ENCODE data around the gene LDB3. TPM values are rescaled to one million over a fixed set of nuclear protein-coding genes. Genes with fewer than 3 reads are reported as not detected.

The LDB3 gene
- total RNA-seq, 1 donor from 2014 or later: 0.56 TPM

DNA sequence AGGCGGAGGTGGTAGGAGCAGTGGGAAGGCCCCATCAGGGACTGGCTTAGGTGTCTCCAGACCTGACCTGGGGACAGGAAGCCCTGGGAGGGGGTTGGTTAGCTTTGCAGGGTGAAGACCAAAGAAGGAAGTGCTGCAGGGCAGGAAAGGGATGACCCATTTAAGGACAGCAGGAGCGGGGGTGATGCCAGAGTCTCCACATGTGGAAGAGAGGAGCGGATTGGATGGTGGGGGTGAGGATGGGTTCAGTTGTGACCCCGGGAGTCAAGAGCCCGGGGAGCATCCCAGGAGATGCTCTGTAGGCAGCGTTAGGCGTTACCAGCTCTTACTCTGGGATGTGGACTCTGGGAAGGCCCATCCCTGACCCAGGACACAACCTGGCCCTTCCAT lies 3.1 kb upstream of the LDB3 start:
- no peak for ATAC-seq

DNA sequence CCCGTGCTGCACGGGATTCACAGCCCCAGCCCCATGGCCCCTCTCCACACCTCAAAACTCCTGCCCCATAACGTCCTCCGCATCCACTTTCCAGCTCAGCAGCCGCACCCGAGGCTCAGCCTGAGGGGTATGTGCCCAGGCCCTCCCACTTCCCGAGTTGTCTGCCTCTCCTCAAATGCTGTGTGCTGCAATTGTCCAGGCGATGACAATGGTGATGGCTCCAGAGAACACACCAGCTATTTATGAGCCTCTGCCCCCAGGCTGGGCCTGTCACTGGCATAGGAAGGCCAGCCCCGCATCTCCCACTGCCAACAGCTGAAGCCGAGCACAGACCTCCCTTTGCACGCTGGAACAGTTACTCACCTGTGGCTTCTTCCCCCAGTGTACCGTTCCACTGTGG lies 2.4 kb upstream of the LDB3 start:
- ATAC-seq: no peak

DNA sequence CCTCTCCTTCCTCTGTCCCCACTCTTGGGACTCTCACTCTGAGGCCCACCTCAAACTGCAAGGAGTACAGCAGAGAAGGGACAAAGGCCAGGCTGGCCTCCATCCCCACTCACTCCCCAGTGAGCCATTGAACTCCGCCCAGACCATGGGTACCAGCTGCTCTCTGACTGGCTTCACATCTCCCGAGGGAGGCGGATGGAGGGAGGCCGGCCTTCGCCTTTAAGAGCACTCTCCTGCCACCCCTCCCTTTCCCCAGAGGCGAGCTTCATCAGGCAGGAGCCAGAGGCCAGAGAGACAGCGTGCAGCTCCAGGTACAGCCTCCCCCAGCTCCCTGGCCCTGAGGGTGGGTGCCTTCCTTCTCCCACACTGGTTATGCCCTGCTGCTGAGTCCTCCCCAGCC lies 1.8 kb upstream of the LDB3 start:
- no peak for ATAC-seq

DNA sequence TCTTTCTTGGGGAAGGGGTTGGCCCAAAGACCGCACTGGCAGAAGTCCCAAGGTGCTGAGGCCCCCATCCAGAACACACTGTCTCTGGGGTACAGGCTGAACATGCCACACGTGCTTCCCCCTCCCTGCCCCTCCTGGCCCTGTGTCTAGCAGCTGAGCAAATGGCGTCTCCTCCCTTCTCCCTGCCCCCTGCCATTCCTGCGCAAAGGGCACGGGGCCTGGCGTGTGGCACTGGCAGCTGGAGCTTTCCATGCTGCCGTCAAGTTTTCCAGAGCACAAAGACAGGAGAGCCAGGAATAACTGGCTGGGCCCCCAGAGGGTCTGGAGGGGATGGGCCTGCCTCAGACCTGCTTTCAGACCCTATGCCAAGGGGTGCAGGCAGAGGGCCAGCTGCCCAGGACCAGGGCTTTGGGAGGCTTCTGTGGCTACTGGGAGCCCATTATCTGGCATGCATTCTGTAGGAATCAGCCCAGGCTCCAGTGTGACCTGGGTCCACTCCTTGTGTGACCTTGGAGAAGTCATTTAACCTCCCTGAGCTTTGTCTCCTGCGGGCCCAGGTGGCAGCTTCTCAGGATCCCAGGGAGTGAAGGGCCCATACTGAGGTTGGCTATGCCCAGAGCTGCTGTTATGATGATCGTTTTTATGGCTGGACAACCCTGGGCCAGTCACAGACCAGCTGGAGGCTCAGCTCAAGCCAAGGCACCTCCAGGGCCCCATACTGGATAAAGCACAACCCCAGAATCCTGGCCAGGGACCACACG lies 710 bp upstream of the LDB3 start:
- no peak for ATAC-seq

DNA sequence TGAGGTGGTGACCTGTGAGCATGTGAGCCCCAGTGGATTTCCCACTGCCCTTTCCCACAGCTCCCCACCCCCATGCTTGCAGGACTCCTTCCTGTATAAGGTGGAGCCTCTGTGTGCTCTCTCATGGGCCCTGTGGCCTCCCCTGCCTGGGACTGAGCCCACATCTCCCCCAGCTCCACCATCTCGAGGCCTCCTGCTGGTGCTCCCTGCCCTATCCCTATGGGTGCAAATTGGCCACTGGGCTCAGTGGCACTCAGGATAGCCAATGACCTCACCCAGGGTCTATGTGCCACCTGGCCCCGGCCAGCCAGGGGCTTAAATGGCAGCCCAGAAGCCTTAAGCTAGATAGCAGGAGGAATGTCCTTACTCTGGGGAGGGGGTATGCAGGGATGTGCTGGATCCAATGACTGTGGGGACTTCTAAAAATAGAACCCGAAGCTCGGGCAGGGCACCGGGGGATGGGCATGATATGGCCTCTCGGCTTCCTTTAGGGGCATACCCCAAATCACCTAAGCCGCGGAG lies 2.0 kb downstream of the LDB3 start:
- ATAC-seq: no peak

DNA sequence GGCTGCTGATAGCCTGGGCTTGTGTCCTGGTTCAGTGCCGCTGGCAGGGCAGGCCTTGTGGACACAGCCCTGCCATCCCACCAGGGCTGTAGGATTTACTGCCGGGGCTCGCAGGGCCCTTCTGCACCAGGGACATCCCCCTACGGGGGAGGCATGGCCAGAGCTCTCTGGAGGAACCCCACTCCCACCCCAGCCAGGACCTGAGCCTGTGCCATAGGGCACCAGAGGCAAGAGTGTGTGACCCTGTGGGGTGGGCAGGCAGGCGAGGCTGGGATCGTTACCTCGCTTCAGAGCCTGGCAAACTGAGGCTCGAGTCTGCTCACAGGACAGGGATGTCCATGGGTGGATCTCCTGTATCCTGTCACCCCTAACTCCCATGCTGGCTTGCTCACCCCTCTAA lies 2.6 kb downstream of the LDB3 start:
- ATAC-seq: no peak

DNA sequence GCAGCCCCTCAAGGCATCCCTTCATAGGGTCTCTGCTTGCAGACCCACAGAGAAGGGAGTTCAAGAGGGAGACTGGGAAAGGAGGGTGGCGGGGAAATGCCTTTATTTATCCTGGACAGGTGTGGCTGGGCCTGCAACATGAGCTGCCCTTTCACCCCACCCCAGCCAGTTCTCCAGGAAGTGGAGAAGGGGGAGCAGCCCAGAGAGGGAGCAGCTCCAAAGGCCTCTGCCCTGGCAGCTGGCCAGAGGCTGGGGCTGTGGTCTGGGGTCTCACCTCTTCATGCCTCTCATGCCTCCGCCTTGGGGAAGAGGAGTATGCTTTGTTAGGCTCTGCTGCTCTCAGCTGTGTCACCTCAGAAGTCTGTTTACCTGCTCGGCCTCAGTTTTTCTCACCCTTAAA lies 3.1 kb downstream of the LDB3 start:
- no peak for ATAC-seq

DNA sequence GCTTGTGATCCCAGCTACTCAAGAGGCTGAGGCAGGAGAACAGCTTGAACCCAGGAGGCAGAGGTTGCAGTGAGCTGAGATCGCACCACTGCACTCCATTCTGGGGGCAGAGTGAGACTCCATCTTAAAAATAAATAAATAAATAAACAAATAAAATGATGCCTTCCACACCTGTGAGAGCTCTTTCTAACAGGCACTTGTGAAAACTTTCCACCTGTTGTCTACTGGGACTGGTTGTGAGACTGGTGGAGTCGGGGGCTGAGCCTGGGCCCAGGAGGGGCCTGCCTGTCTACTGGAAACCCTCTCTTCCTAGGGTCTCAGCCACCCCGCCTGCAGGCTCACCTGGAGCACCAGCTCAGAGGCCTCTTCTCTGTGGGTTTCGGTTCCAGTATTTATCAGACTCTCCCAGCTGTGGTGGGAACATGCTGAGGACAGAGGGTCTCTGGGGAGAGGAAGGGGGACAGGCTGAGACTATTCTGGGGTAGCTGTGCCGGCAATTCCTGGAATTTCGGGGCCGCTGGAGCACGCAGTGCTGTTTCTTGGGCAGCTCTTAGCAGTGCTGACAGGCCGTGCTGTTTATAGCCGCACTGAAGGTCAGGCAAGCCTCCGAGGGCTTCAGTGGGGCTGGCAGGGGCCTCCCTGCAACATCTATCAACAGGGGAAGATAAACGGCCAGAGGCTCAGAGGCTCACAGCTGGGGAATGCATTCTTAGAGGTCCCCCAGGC lies 3.8 kb downstream of the LDB3 start:
- ATAC-seq: no peak

DNA sequence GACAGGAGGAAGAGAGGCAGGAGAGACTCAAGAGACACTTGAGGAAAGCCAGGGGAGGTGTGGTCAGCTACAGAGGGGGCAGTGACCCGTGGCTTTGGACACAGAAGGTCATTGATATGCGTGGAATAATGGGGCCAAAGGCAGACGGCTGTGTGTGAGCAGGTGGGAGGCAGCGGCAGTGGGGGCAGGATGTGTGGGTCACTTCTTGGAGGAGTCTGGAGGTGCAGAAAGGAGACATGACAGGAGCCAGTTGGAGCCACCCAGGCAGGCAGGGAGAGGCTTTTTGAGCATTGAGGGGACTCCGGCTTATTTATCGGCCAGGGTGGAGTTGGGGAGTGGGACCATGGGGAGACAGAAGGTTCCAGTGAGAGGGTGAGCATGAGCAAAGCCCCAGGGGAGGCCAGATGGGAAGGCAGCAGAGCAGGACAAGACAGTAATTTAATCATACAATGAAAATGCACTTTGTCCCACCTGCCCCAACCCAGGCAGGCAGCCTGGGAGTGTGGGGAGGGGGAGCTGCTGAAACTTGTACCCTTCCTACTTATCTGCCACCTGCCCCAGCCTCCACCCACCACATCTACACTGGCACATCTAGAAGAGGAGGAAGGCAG lies 5.0 kb downstream of the LDB3 start:
- ATAC-seq: no peak

DNA sequence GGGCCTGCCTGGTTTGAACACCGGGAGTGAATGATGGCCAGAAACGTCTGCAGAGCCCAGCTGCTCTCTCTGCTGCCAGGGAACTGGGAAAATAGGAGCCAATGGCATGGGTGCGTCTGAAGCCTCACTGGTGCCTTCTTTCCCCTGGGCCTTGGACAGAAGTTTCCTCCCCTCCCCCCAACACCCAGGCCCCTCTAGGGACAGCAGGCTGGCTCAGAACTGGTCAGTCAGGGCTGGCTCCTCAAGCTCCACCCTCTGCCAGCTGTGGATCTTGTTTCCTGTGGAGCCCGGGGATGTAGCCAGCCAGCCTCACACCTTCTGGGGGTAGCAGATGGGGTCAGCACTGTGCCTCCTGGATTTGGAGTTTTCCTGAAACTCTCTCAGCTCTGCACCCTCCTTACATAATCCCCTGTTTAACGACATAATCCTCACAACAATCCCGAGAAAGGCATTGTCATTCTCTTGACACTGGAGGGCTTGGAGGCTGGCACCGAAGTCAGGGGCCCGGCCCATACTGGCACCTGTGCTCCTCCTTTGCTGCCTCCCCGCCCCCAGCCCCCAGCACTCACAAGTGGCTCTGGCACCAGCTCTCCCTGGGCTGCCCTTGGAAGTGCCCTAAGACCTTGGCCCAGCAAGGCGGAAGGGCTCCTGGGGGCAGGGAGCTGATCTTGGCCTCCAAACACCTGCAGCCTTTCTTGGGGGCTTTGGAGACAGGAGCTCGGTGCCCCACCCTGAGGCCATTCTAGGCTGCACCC lies 5.7 kb downstream of the LDB3 start:
- ATAC-seq: no peak

DNA sequence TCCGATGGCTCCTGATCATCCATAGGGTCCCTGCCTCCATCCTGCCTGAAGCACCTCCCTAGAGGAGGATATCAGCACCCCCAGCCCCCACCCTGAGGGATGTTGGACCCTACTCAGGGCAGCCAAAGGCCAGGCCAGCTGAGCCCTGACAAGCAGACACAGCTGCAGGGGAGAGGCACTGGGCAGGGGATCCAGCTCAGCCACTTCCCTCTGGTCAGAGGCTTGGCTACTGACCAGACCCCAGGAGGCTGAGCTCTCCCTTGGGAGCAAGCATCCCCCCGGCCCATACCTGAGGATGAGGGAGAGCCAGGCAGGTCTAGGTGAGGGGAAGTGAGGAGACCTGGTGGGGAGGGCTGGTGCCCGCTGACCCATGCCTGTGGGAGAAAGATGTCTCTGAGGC lies 6.6 kb downstream of the LDB3 start:
- no peak for ATAC-seq

DNA sequence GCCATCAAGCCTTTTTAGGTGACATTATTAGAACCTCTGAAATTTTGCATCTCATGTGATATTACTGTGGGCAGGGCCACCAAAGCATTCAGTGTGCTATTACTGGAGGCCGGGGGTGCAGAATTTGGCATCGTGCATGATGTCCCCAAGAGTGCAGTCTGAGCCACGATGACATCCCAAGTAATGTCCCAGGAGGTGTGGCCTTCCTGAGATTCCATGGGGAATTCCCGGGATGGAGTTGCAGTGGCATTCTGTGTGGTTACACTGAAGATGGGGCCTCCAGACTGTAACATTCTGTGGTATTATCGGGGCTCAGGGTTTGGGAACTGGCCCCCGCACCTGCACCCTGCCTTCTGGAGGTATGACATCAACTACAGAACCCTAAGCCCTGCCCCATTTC lies 9.1 kb downstream of the LDB3 start:
- no peak for ATAC-seq

DNA sequence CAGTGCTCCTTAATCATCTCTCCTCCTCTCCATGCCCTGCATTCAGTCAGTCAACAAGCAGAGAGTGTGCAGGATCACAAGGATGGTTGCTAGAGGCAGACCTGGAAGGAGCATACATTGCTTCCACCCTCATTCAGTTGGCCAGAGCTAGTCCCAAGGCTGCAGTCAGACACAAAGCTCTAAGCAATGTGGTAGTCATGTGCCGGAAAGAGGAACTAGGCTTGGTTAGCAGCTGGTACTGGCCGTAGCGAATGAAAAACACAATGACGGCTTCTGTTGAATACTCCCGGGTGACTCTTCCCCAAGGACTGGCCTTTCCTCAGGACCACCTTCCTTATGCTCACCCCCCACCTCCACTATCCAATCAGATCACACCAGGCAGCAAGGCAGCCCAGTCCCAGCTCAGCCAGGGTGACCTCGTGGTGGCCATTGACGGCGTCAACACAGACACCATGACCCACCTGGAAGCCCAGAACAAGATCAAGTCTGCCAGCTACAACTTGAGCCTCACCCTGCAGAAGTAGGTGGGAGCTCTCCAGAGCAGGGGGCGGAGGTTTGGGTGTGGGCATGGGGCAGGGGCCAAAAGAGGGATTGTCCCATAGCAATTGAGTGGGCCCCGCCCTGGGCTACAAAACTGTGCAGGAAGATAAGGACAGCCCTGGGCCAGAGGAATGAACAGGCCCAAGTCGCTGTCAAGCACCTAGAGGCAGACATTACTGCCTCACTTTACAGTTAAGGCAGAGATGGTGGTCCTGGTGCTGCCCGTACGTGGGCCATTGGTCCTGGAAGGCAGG lies 10.9 kb downstream of the LDB3 start:
- ATAC-seq: no peak

DNA sequence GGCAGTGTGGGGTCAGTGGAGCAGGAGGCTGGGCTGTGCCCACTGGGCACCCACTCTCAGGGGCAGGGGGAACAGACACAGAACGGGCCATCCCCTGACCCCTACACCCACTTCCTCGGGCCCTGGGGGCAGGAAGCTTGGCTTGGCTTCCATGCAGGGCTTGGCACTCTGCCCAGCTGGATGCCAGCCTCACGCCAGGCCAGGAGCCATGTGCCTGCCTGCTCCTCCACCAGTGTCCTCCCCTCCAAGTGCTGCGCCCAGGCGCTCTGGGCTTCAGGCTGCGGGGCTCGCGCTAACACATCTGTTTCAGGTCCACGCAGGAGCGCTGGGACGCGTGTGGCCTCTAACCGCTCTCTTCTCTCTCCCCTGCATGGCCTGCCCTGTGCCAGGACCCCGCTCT lies 12.7 kb downstream of the LDB3 start:
- no peak for ATAC-seq

DNA sequence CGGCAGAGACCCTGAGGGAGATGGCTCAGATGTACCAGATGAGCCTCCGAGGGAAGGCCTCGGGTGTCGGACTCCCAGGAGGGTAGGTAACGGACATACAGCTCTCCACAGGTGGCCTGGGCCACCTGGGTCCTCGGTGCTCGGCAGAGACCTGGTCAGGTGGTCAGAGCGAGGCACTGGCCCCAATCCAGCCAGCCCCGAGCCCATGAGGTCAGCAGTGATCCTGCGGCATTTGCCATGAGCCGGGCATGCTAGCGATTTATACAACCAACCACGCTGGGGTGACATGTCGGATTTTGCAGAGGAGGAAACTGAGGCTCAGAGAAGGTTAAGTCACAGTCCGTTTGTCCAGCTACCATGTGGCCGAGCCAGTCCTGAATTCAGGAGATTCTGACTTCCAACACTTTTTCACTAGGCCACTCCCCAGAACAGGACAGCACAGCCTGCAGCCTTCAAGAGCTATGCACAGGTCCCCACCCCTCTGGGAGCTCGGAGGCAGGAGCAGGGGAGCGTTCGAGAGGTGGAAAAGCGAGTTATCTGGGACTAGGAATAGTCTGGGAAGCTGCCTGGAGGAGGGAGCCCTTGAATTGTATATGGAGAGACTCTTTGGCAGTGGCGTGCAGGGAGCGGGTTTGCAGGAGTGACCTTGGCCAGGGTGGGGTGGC lies 13.5 kb downstream of the LDB3 start:
- no peak for ATAC-seq

DNA sequence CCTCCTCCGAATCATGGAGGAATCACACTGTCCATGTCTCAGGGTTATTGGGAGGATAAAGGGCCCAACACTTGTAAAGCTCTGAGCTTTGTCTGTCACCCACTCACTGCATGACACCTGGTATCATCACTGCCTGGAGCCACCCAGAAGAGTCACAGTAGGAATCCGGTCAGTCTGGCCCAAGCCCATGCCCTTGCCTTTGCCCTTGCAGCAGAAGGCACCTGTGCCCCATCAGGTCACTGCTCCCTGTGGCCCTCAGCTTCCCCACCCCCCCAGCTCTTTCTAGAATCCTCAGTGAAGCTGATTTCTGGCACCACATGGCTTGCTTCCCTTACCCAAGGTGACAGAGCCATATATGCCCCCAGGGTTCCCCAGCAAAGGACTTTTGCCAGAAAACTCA lies 14.4 kb downstream of the LDB3 start:
- peak; percentile 46 for ATAC-seq

DNA sequence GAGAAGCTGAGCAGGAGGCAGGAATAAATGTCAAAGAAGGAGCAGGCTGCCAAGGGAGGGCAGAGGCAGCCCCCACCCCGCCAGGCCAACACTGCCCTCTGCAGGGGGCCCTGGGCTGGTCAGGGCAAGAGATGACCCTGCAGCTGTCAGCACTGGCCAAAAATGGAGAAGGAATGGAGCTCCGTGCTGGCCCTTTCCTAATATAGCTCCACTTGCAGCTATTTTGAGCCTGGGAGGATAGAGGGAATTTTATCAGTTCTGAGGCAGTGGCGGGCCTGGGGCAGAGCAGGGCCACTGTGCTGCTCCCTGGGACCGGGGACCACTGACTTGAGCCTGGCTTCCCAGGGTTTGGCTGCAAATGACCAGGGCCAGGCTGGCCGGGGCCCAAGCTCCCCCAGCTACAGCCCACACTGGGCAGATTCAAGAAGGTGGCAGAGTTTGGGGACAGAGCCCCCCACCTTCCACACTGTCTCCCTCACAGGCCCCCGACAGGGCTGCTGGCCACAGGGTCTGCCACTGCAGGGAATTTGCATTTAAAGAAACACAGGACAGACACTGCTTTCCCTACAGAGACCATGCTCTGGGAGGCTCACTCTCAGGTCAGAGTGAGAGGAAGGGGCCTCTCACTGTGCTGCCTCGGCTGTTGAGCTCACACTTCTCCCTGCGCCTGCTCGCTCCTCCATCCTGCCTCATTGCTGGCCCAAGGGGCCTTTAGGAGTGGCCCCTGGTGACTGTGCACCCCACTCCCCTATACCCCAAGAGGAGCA lies 16.2 kb downstream of the LDB3 start:
- ATAC-seq: no peak

DNA sequence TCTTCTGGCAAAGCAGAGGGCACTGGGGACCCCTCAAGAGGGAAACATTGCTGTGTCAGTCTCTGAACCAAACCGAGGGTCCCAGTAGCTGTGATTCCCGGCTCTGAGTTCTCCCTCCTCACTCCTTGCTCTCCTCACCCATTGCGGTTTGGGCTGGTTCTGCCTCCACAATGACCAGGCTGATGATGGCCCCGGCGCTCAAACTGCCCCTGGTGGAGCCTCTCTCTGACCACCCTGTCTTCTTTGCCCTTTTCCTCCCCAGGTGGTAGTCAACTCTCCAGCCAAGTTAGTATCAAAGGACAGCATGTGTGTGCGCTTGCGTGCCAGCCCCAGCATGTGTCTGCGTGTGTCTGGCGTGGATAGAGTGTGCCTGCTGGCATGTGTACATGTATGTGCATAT lies 17.1 kb downstream of the LDB3 start:
- ATAC-seq: no peak

DNA sequence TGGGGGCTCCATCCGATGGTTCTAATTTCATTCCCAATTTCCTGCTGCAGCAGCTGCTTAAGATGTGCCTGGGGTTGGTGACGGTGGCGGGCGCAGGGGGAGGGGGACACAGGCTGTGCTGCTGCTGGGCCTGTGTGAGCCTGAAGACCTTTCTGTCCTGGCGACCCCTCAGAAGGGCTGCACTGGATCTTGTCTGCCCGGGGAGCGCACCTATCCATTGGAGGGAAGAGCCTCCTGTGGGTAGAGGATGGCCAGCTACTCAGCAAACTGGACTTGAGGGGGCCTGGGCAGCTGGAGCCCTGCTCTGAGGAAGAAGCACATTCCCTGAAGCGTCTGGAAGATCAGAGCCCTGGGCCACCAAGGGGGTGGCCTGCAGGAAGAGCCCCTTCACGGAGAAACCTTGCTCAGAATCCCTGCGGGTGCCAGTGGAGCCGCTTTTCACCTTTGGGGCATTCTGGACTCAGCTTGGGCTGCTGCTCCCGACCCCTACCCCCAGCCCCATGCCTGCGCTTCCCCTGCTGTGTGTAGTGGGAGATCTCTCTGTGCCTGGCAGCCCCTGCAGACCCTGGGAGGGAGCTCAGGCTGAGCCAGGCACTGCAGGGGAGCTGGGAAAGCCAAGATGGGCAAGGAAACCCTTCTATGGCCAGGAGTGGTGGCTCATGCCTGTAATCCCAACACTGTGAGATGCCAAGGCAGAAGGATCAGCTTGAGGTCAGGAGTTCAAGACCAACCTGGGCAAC lies 17.8 kb downstream of the LDB3 start:
- ATAC-seq: no peak

DNA sequence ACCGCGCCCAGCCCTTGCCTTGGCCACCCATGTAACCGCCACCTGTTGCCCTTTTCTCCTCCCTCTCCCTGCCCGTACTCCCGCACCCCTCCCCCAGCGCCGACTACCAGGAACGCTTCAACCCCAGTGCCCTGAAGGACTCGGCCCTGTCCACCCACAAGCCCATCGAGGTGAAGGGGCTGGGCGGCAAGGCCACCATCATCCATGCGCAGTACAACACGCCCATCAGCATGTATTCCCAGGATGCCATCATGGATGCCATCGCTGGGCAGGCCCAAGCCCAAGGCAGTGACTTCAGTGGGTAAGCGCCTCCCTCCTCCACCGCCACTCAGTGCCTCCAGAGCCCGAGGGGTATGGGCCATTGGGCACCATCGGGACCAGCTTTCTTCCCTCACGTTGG lies 18.7 kb downstream of the LDB3 start:
- no peak for ATAC-seq
